SKM-1 (cell line): Measurements from ENCODE around the gene SAMD14.

Experiments
- DNase-seq: peaks from one replicate; lab custom pipeline; 2025; ENCODE audit not compliant: unreplicated experiment; lab: John Stamatoyannopoulos, UW

SAMD14 gene

DNA sequence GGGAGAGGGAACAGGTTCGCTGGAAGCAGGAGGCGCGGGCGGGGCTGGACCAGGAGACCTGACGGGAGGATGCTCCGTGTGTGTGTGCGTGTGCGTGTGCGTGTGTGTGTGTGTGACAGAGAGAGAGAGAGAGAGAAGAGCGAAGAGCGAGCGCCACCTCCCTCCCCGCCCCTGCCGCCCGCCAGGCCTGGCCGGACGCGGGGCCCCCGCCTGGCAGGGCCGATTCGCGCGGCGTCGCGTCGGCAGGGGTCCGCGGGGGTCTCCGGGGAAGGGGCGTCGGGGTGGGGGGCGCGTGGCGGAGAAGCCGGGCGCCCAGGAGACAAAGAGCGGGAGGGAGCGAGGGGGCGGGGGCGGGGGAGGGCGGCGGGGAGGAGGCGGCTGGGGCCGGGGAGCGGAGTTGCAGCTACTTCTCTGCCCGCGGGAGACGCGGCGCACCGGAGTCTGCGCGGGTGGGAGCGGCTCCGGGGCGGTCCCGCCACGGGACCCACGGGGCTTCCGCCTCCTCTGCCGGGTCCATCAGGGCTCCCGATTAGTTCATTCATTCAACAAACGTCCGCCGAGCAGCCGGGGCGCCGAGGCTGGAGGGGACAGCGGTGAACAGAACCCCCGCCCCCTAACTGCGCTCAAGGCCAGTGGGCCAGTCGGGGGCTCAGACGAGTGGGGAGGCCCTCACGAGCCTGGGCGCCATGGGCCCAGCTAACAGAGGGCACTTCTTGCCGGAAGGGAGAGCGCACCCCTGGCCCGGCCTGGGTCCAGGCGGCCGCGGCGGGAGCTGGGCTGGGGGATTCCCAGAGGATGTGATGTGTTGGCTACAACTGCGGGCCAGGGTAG is at the start of gene SAMD14:
SAMD14 (minus strand) TSS at position 433 of the 831 bp plus-strand sequence. CDS start 5,201 bp downstream, outside the sequence.
- DNase-seq = no peak

GRCh38 chr17:50177983-50178834 is 48.2 kb upstream of the SAMD14 start:
- DNase-seq = no peak

DNA sequence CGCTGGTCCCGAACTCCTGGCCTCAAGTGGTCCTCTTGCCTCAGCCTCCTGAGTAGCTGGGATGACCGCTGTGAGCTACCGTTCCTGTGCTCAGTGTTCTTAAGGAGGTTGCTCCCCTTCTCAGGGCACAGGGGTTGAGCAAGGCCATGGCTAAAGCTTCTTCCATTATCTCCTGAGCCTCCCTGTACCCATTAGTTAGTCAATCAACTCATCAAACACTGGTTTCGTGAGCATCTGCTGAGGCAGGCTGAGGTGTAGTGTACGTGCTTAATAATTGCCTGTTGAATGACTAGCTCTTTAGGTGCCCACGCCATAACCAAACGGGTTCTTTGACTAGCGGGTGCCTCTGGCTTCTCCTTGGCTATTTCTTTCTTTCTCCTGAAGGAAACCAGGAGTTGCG is 47.5 kb upstream of the SAMD14 start:
- no peak for DNase-seq

DNA sequence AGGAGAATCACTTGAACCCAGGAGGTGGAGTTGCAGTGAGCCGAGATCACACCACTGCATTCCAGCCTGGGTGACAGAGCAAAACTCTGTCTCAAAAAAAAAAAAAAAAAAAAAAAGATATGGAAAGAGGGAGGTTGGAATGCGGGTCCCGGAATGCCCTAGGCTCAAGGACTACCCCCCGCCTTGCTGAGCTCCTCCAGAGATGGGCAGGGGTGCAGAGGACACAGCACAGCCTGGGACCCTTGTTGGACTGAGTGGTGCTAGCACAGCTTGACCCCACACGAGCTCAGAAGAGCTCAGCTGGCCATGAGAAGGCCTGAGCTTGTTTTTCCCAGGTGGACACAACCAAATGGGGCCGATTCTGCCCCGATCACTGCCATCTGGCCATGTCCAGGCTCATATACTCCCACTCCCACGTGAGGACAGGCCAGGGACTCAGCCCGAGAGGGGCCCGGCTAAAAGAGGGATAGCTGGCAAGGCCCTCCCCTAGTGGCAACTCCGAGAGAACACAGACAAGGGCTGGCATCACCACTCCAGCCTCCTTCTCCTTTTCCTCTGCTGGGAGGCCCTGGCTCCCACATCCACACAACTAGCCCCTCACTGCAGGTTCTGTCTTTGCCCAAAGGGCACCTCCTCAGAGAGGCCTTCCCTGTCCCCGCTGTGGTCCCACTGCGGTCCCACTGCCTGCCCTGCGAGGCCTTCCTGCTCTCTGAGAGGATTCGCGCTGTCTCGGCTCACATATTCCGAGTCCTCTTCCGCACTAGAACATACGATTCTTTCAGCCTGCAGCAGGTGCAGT is 46.8 kb upstream of the SAMD14 start:
- DNase-seq = no peak

- no peak for DNase-seq
Observed at GRCh38 chr17:50175035-50175807, 45.3 kb upstream of the SAMD14 start.

GRCh38 chr17:50174444-50174843 is 44.5 kb upstream of the SAMD14 start:
- no peak for DNase-seq

DNA sequence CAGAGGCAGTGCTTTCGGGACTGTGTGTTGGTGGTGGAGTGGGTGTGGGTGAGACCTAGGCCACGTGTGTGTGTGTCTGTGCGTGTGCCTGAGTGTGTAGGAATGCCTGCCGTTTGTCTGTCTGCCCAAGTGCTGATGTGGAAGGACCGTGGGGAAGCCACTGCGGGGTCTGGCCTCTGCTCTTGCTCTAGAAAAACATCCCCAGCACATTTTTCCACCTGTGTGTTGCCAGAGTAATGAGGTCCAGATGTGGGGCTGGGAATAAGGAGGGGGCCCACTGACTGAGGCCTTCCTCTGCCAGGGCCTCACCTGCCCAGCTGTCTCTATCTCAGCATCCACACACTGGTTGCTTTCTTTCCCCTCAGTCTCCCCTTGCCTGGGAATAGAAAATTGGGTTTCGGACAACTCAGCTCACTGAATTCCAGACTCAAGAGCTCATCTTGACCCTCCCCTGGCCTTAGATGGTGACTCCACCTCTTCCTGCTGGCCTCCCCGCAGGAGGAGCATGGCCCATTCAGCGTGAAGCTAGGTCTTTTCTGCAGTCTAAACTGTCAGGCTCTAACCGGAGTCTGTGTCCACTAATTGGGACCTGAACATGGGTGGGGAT is 43.5 kb upstream of the SAMD14 start:
- DNase-seq = no peak

- no peak for DNase-seq
Observed at GRCh38 chr17:50172936-50173334, 43.0 kb upstream of the SAMD14 start.

DNA sequence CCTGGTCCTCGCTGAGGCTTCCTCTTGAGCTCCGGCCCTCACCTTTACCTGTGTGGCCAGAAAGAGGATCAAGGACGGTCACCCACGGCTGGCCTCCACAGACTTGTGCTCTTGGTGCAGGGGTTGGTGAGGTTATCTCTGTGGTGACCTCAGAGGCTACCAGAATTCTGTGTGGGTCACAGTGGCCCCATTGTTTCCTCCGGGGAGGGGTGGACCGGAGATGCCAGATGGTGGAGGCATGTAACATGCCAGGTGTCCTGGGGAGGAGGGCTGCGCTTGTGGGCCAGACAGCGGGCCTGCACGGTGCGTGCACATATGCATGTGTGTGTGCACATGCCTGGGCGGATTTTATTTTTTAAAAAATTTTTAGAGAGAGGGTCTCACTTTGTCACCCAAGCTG is 42.2 kb upstream of the SAMD14 start:
- DNase-seq = no peak

GRCh38 chr17:50171371-50172071 is 41.6 kb upstream of the SAMD14 start:
- no peak for DNase-seq

GRCh38 chr17:50170662-50171370 is 40.9 kb upstream of the SAMD14 start:
- DNase-seq = no peak

DNA sequence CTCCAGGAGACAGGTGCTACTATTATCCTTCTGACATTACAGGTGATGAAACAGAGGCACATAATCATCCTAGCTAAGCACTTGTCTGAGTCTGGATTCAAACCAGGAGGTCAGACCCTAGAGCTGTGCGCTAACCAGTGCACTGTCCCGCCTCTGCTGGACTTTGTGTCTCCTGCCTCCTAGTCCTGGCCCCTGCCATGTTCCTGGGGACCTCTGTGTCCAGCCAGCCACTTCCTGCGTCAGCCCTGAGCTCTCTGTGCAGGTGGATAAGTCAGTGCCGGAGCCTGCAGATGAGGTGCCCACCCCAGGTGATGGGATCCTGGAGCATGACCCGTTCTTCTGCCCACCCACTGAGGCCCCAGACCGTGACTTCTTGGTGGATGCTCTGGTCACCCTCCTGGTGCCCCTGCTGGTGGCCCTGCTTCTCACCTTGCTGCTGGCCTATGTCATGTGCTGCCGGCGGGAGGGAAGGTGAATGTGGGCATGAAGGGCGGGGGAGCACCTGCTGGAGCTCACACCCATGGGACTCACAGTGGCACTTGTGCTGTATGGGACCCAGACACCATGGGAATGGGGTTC is 40.0 kb upstream of the SAMD14 start:
- DNase-seq = no peak

DNA sequence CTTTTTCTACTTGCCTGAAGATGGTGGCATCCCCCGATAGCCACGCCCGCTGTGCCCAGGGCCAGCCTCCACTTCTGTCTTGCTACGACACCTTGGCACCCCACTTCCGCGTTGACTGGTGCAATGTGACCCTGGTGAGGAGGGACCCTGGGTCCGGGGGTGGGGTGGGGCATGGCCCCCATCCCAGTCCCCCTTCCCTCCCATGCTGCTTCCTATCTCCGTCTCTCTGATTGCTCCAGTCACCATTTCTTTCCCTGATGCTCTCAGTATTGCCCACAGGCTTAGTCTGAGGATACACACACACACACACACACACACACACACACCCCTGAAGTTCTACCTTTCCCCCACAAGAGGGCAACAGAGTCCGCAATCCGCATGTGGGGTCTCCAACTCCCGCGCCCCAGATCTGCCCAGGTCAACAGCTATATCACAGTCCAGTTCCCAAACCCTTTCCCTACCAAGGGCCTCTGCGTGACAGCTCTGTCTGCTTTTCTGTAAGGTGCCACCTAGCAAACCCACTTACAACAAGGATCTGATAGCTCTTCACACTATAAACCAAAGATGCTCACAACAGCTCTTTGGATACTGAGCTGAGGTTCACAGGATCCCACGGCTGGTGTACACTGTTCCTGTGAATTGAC is 39.3 kb upstream of the SAMD14 start:
- DNase-seq = peak; percentile 60

DNA sequence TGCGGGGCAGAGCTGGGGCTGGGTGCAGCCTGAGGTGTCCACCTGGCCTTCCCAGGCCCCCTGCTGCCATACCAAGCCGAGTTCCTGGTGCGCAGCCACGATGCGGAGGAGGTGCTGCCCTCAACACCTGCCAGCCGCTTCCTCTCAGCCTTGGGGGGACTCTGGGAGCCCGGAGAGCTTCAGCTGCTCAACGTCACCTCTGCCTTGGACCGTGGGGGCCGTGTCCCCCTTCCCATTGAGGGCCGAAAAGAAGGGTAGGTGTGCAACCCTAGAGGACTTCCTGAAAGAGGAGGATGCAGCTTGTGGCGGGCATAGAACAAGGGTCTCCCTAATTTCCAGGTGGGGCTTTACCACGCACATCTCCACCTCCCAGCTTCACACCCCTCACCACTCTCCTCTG is 38.4 kb upstream of the SAMD14 start:
- DNase-seq = no peak

DNA sequence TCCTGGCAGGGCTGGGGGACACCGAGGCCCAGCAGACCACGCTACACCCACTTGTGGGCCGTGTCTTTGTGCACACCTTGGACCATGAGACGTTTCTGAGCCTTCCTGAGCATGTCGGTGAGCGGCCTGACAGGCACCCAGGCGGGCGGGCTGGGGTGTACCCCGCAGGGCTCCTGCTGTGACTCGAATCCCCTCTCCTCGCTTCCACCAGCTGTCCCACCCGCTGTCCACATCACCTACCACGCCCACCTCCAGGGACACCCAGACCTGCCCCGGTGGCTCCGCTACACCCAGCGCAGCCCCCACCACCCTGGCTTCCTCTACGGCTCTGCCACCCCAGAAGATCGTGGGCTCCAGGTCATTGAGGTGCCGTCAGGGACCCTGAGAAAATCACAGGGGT is 37.4 kb upstream of the SAMD14 start:
- no peak for DNase-seq

- DNase-seq = no peak
Observed at GRCh38 chr17:50166518-50167181, 36.7 kb upstream of the SAMD14 start.

- DNase-seq = no peak
Observed at GRCh38 chr17:50165867-50166517, 36.0 kb upstream of the SAMD14 start, which contains the start of gene SGCA. TSS of gene SGCA (plus strand) at chr17:50166005. CDS start at chr17:50166041, 36 bp downstream.
